HG03045 (cell line): Measurements from ENCODE around the gene MIX23.

Source experiments
- ATAC-seq: cut with Tn5 transposase; IDR thresholded peaks from one replicate; pipeline ENCODE4 v1.9.1; 2021; ENCODE audit warnings: mild to moderate bottlenecking, moderate library complexity; ENCODE audit not compliant: unreplicated experiment

MIX23 gene

GRCh38 chr3:122382888-122383666 lies at the start of gene MIX23:
Gene MIX23 (minus strand): TSS chr3:122383231. CDS start chr3:122383224, 7 bp downstream.
- ATAC-seq, result peak; percentile 42

- no peak for ATAC-seq
Observed at GRCh38 chr3:122430371-122430770, 47.3 kb upstream of the MIX23 start.

GRCh38 chr3:122427857-122428471 lies 44.9 kb upstream of the MIX23 start:
- ATAC-seq, result no peak

GRCh38 chr3:122421836-122422235 lies 38.8 kb upstream of the MIX23 start:
- no peak for ATAC-seq

GRCh38 chr3:122421101-122421500 lies 38.1 kb upstream of the MIX23 start:
- ATAC-seq, result no peak

GRCh38 chr3:122416966-122417365 lies 33.9 kb upstream of the MIX23 start:
- ATAC-seq, result no peak

GRCh38 chr3:122415762-122416654 lies 33.0 kb upstream of the MIX23 start, which contains the start of gene WDR5B:
Gene WDR5B (minus strand): TSS chr3:122416062. CDS start chr3:122415528, 534 bp downstream.
- ATAC-seq, result peak; percentile 87

GRCh38 chr3:122415104-122415744 lies 32.2 kb upstream of the MIX23 start:
- peak; percentile 62 for ATAC-seq

- ATAC-seq, result no peak
Observed at GRCh38 chr3:122414391-122414790, 31.4 kb upstream of the MIX23 start.

GRCh38 chr3:122410639-122411038 lies 27.6 kb upstream of the MIX23 start:
- ATAC-seq, result no peak

- no peak for ATAC-seq
Observed at GRCh38 chr3:122410111-122410510, 27.1 kb upstream of the MIX23 start.

- no peak for ATAC-seq
Observed at GRCh38 chr3:122409446-122409845, 26.4 kb upstream of the MIX23 start.

GRCh38 chr3:122407946-122408345 lies 24.9 kb upstream of the MIX23 start:
- ATAC-seq, result no peak

GRCh38 chr3:122406198-122406597 lies 23.2 kb upstream of the MIX23 start:
- ATAC-seq, result no peak

- no peak for ATAC-seq
Observed at GRCh38 chr3:122405015-122405414, 22.0 kb upstream of the MIX23 start.

- no peak for ATAC-seq
Observed at GRCh38 chr3:122403489-122403888, 20.5 kb upstream of the MIX23 start.

- no peak for ATAC-seq
Observed at GRCh38 chr3:122398920-122399319, 15.9 kb upstream of the MIX23 start.

GRCh38 chr3:122397201-122397600 lies 14.2 kb upstream of the MIX23 start:
- no peak for ATAC-seq

GRCh38 chr3:122396511-122396910 lies 13.5 kb upstream of the MIX23 start:
- ATAC-seq, result no peak

- no peak for ATAC-seq
Observed at GRCh38 chr3:122395582-122395981, 12.6 kb upstream of the MIX23 start.

- no peak for ATAC-seq
Observed at GRCh38 chr3:122394173-122394572, 11.1 kb upstream of the MIX23 start.
